HG03135 (cell line): ENCODE results near the gene MORC2.

ENCODE experiments used
- ATAC-seq: cut with Tn5 transposase; IDR thresholded peaks from one replicate; pipeline ENCODE4 v1.9.1; 2021; ENCODE audit warnings: mild to moderate bottlenecking, moderate library complexity; ENCODE audit not compliant: unreplicated experiment

The MORC2 gene

GRCh38 chr22:30968015-30968923 is at the start of gene MORC2:
Gene MORC2, minus strand, starts transcription at chr22:30968774. Its CDS starts 885 bp downstream, at chr22:30967889.
- peak; percentile 24 for ATAC-seq

DNA sequence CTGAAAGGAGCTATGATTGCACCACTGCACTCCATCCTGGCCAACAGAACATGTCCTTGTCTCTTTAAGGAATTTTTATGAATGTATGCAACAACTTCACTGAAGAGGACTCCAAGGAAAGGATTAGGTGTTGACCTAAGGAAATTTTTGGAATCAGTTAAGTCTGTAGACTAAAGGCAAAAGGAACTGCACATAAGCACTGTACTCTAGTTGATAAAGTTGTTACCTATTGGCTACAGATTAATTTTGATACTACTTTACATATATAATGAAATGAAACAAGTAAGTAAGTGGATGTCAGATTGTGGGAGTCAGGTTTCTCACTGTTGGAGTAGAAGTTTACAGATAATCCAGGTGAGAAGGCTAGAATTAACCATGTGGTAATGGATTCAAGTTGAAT is 37.0 kb upstream of the MORC2 start:
- ATAC-seq = no peak

- no peak for ATAC-seq
Observed at GRCh38 chr22:31001124-31001770, 32.7 kb upstream of the MORC2 start.

DNA sequence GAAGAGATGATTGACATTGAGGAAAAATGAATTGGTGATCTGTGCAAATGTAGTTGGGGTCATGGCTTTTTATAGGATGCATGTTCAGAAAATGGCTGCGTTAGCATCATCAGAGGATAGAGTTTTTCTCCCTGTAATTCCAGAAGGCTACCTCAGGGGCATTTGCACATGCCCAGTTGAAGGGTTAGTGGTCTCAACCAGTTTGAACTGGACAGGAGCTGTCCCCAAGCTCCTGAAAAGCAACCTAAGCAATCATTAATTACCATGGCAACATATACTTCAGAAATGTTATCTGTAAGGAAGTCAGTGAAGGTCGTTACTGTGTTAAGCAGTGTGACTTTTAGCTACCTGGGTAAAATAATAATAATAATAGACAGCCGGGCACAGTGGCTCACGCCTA is 29.8 kb upstream of the MORC2 start:
- ATAC-seq = no peak

DNA sequence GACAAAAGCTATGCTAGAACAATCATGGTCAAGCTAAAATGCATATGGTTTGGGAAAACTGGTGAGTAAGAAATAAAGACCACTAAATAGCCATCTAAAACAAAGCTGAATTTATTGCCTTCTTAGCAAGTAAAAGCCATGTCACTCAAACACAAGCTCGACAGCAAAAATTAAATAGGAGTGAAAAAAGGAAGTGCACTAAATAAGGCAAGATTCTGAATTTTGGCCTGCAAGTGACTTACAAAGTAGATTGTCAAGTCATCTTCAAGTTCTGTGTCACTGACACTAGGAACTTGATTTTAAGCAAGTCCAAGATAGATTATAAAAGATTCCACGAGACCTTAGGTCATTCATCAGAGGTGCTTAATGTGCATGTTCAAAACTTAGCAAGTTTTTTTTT is 27.9 kb upstream of the MORC2 start:
- ATAC-seq = no peak

DNA sequence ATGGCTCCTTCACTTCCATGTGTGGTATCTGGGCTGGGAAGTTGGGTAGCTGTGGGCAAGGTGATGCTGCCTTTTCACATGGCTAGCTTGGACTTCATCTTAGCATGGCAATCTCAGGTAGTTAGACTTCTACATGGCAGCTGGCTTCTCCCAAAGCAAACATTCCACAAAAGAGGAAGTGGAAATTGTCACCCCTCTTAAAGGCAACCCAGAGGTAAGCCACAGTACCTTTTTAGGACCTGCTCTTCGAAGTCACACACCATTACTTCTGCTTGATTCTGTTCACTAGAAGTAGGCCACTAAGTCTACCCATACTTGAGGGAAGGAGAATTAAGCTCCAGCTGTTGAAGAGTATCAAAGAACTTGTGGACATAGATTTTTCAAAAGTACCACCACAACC is 26.4 kb upstream of the MORC2 start:
- ATAC-seq = no peak

- ATAC-seq = no peak
Observed at GRCh38 chr22:30992565-30992964, 24.0 kb upstream of the MORC2 start.

GRCh38 chr22:30990690-30991089 is 22.1 kb upstream of the MORC2 start:
- no peak for ATAC-seq

GRCh38 chr22:30989474-30989873 is 20.9 kb upstream of the MORC2 start:
- ATAC-seq = no peak

DNA sequence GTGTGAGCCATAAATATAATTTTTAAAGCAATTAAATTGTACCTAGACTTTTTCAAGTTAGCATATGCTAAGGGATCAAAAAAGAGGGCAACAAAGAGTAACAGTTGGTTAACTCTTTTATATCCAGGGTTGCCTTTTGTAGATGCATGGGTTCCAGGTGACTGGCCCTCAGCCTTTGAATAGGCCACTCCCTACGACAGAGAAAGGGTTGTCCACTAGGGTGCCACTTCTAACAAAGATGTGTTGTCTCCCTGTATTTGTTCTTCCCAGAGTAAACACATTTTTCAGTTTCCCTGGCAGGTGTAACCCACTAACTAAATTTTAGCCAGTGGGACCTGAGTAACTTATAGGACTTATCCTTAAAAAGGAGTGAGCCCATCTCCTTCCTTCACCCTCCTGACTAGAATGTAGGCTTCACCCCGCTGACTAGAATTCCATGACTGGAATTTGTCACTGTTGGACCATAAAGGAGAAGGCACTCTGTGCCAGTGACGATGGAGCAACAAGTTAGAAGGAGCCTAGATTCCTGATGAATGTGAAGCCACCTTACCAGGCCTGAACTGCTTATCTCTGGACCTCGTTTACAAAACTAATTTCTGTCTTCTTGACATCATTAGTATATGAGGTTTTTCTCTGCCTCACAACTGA is 17.1 kb upstream of the MORC2 start:
- no peak for ATAC-seq

DNA sequence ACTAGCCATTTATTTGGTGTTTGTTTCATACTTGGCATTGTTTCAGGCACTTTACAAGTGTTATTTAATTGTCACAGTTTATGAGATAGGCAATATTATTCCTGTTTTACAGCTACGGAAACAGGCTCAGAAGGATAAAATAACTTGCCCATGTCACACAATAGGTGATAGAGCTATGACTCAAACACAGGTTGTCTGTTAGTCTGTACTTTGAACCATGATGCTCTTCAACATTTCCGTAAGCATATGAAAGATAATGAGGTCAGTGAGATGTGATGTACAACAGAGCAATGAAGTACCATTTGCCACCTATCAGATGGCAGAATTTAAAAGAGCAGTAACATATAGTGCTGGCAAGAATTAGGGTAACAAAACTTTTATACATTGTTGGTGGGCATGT is 15.7 kb upstream of the MORC2 start:
- ATAC-seq = no peak

GRCh38 chr22:30982512-30982911 is 13.9 kb upstream of the MORC2 start:
- ATAC-seq = no peak

GRCh38 chr22:30979932-30980331 is 11.4 kb upstream of the MORC2 start:
- no peak for ATAC-seq

DNA sequence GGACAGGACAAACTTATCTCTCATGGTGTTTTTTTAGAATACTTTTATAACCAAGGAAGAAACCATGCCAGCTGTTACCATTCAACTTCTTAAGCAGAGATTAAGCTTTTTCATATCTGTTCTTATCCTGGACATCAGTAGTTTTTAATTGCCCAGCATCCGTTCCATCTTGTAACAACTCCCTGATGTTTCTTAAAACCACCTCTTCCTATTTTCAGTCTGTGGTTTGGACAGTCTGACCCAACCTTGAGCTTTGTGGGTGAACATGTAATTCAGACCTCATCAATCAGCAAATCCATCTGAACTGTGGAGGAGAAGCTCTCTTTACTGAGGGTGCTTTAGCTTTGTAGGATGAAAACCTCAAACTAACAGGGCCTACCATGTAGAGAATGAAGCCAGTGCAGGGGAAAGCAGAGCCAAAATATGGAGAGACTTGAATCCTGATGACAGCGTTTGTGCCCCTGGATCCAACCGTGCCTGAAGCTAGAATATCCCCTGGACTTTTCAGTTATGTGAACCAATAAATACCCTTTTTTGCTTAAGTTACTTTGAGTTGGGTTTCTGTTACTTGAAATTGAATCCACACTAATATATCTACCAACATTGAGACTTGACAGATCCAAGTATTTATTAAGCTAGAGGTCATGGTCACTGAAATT is 9.9 kb upstream of the MORC2 start:
- no peak for ATAC-seq

DNA sequence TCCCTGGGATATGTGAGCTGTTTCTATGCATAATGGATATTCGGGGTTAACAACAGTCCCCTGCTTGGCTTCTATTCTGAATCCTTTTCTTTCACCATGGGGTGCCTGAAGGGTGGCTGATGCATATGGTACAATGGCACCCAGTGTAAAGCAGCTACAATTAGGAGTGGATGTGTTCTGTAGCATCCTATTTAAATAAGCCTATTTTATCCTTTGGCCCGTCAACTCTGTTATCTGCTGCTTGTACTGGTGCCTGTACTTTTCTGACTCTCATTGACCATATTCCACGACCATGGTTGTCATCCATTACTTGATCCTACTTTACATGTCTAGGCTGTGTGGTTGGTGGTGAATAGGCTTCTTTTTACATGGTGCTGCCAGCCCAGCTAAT is 1.8 kb upstream of the MORC2 start:
- no peak for ATAC-seq

DNA sequence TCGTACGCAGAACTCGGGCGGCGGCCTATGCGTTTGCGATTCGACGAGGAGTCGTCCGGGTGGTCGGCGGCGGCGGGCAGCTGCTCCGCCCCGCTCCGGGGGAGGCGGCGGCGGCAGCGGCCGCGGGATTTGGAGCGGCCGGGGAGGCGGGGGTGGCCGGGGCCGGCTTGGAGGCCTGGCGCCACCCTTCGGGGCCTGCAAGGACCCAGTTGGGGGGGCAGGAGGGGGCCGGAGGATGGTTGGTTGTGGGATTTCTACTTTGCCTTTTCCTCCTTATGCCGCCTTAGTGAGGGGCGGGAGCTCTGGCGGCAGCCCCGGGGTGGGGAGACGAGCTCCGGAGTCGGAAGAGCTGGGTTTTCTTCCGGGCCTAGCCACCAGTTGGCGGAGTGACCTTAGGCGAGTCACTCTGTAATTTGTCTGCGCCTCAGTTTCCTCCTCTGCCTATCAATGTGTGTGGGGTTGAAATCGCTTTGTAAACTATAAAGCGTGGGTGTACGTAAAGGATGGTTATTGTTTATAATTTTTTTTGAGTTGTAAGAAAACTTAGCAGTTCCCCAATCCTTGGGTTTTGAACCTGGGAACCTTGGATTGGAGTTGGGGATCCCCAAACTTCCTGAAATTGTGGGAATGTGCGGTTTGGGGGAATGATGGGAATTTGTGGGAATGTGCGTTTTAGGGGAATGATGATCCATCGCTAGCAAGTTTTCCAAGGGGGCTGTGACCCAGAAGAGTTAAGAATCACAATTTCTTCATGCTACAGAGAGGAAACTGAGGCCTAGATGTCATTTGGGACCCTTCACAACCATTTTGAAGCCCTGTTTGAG is 1.2 kb upstream of the MORC2 start:
- peak; percentile 32 for ATAC-seq

DNA sequence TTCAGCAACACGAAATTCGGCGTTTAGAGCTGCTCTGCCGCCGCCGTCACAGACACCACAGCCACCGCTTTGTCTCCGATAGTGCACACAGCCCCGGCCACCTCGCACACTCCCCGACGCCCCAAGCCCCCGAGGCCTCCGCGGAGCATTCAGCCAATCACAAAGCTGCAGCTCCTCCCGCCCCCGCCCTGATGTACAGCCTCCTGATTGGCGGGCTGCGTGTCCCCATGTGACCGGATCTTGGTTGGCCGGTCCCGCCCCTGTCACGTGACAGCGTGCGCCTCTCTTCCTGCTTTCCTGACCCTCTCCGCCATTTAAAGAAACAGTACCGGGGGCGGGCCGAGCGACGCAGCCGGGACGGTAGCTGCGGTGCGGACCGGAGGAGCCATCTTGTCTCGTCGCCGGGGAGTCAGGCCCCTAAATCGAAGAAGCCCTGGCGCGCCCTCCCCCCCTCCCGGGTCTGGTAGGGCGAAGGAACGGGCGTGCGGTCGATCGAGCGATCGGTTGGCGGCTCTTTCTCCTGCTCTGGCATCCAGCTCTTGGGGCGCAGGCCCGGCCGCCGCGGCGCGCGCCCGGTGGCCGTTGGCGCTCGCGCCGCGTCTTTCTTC is 454 bp upstream of the MORC2 start, which contains the start of gene TUG1:
TUG1 (plus strand) TSS at position 342 of the 608 bp plus-strand sequence.
- ATAC-seq = peak; percentile 87

GRCh38 chr22:30964858-30965257 is 3.7 kb downstream of the MORC2 start:
- ATAC-seq = no peak

- ATAC-seq = no peak
Observed at GRCh38 chr22:30955153-30955552, 13.4 kb downstream of the MORC2 start.

DNA sequence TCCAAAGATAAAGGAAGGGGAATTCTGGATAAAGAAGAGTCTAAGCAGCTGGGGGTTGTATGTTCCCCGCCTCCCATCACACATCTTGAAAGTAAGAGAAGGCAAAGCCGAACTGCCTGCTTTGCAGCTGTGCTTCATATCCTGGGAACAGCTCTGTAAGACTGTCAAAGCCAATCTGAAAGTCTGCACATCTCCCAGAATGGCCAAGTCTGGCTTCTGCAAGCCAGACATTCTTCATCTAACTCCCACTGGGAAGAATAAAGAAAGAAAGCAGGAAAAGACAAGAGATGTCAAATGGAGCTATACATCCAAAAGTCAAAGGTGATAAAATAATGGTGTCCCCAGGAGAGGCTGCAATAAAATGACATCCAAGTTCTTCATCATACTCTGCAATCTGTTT is 15.4 kb downstream of the MORC2 start:
- ATAC-seq = no peak
